Neural progenitor cell (in vitro differentiated cells): ENCODE data around the gene RALY.

Source experiments
- CTCF ChIP-seq: fragments of 200-600 bp; sonication (generic); IDR thresholded peaks from 2 replicates; pipeline ENCODE4 v1.5.1; 2017; ENCODE audit warnings: antibody characterized with exemption, mild to moderate bottlenecking
- EZH2 ChIP-seq: fragments of 200-600 bp; sonication (generic); IDR thresholded peaks from 2 replicates; pipeline ENCODE4 v1.6.1; 2017; ENCODE audit warnings: antibody characterized with exemption, mild to moderate bottlenecking, moderate library complexity
- EZH2phosphoT487 ChIP-seq: fragments of 200-600 bp; sonication (generic); IDR thresholded peaks from 2 replicates; pipeline ENCODE4 v1.6.1; 2017; ENCODE audit warnings: antibody characterized with exemption

- TF ChIP-seq CTCF (no peak), EZH2 (no peak), EZH2phosphoT487 (no peak)
These were observed 91.9 kb downstream of the RALY start for GRCh38 chr20:34085544-34086040.
